ENCODE measurements around the gene FILIP1L. TPM values are rescaled to one million over a fixed set of nuclear protein-coding genes. Genes with fewer than 3 reads are reported as not detected.

The FILIP1L gene
- total RNA-seq: 19.4 and 29.6 TPM in 2 replicates
- long read RNA-seq, transcript FILIP1L-203 (2 exons, 3,280 nt): major isoform, 34 of 62 reads
- long read RNA-seq, partial matches to known transcripts: 0 of 62 reads
- long read RNA-seq, other reads (novel, unspliced or antisense): 28 of 62 reads

- H3K27me3 Mint-ChIP-seq: no peaks in the 10 kb centered on the region
- H3K9me3 Mint-ChIP-seq (ENCODE audit: low read depth): peaks cover 7% of the 10 kb centered on the region
- no peak within 1 kb of the TSS for H3K4me3 Mint-ChIP-seq (ENCODE audit: low read depth)
- no peak for TF ChIP-seq CTCF (IDR thresholded peaks at IDR 0.05; ENCODE audit: unreplicated experiment)
- H3K36me3 Mint-ChIP-seq (ENCODE audit: insufficient read depth): peaks cover 2% of the 10 kb centered on the region
- H3K27ac Mint-ChIP-seq: no peak within 1 kb of the TSS
- DNase-seq (ENCODE audit: low spot score, unreplicated experiment): no peak
- H3K4me1 Mint-ChIP-seq (ENCODE audit: low read depth): peaks cover 12% of the 10 kb centered on the region
Measured at GRCh38 chr3:100114413-100115030, at the start of gene FILIP1L. TSS of gene FILIP1L (minus strand) at chr3:100114501.

- Mint-ChIP-seq H3K4me1 (ENCODE audit: low read depth) (no peaks in the 10 kb centered on the region), H3K27ac (no peak overlapping the region), H3K27me3 (no peaks in the 10 kb centered on the region), H3K9me3 (ENCODE audit: low read depth) (no peaks in the 10 kb centered on the region), H3K36me3 (ENCODE audit: insufficient read depth) (no peaks in the 10 kb centered on the region), H3K4me3 (ENCODE audit: low read depth) (no peak overlapping the region)
- TF ChIP-seq CTCF (IDR thresholded peaks at IDR 0.05; ENCODE audit: unreplicated experiment): no peak
- no peak for DNase-seq (ENCODE audit: low spot score, unreplicated experiment)
Measured at GRCh38 chr3:100163787-100164186, 49.5 kb upstream of the FILIP1L start.

- H3K4me3 Mint-ChIP-seq (ENCODE audit: low read depth): no peak overlapping the region
- H3K36me3 Mint-ChIP-seq (ENCODE audit: insufficient read depth): peaks cover 7% of the 10 kb centered on the region
- H3K27me3 Mint-ChIP-seq: no peaks in the 10 kb centered on the region
- H3K4me1 Mint-ChIP-seq (ENCODE audit: low read depth): no peaks in the 10 kb centered on the region
- no peak overlapping the region for H3K27ac Mint-ChIP-seq
- no peak for DNase-seq (ENCODE audit: low spot score, unreplicated experiment)
- peaks cover 7% of the 10 kb centered on the region for H3K9me3 Mint-ChIP-seq (ENCODE audit: low read depth)
- no peak for TF ChIP-seq CTCF (IDR thresholded peaks at IDR 0.05; ENCODE audit: unreplicated experiment)
Measured at GRCh38 chr3:100160521-100160920, 46.2 kb upstream of the FILIP1L start.

GRCh38 chr3:100159331-100160153 lies 45.2 kb upstream of the FILIP1L start:
- Mint-ChIP-seq H3K27me3 (no peaks in the 10 kb centered on the region), H3K4me3 (ENCODE audit: low read depth) (no peak overlapping the region), H3K27ac (no peak overlapping the region)

More at GRCh38 chr3:100159331-100160153, 45.2 kb upstream of the FILIP1L start:
- no peak for DNase-seq (ENCODE audit: low spot score, unreplicated experiment)
- peaks cover 15% of the 10 kb centered on the region for H3K9me3 Mint-ChIP-seq (ENCODE audit: low read depth)
- peaks cover 14% of the 10 kb centered on the region for H3K36me3 Mint-ChIP-seq (ENCODE audit: insufficient read depth)
- TF ChIP-seq CTCF (IDR thresholded peaks at IDR 0.05; ENCODE audit: unreplicated experiment): no peak
- H3K4me1 Mint-ChIP-seq (ENCODE audit: low read depth): no peaks in the 10 kb centered on the region

All from progenitor cell of endocrine pancreas (in vitro differentiated cells).